COLO668 (cell line): Measurements from ENCODE around the gene CYBA.

Experiments
- DNase-seq: peaks from one replicate; lab custom pipeline; 2025; ENCODE audit not compliant: unreplicated experiment; lab: John Stamatoyannopoulos, UW

CYBA gene

GRCh38 chr16:88662843-88663606 is 12.2 kb upstream of the CYBA start, which contains the start of gene MVD:
MVD (minus strand) TSS chr16:88663091; CDS start chr16:88663080, 11 bp downstream.
- peak; percentile 97 for DNase-seq

- DNase-seq = no peak
These were observed 11.5 kb upstream of the CYBA start for GRCh38 chr16:88662222-88662842.

- no peak for DNase-seq
These were observed 10.6 kb upstream of the CYBA start for GRCh38 chr16:88661468-88661867.

- no peak for DNase-seq
These were observed 8.3 kb upstream of the CYBA start for GRCh38 chr16:88659160-88659559.

- no peak for DNase-seq
These were observed 7.9 kb upstream of the CYBA start for GRCh38 chr16:88658714-88659113.

GRCh38 chr16:88657371-88657770 is 6.5 kb upstream of the CYBA start:
- no peak for DNase-seq

GRCh38 chr16:88656291-88656980 is 5.6 kb upstream of the CYBA start:
- DNase-seq = no peak

GRCh38 chr16:88655733-88656281 is 5.0 kb upstream of the CYBA start:
- DNase-seq = peak; percentile 31

GRCh38 chr16:88655053-88655732 is 4.3 kb upstream of the CYBA start:
- DNase-seq = peak; percentile 50

GRCh38 chr16:88654363-88655052 is 3.7 kb upstream of the CYBA start:
- no peak for DNase-seq

GRCh38 chr16:88653596-88654362 is 2.9 kb upstream of the CYBA start:
- no peak for DNase-seq

- no peak for DNase-seq
These were observed 2.2 kb upstream of the CYBA start for GRCh38 chr16:88653101-88653500.

- DNase-seq = no peak
These were observed 1.9 kb upstream of the CYBA start for GRCh38 chr16:88652762-88653063.

- DNase-seq = no peak
These were observed 1.3 kb upstream of the CYBA start for GRCh38 chr16:88651989-88652761.

- peak; percentile 92 for DNase-seq
These were observed 579 bp upstream of the CYBA start for GRCh38 chr16:88651276-88651988.

GRCh38 chr16:88649924-88650748 is 717 bp downstream of the CYBA start:
- peak; percentile 71 for DNase-seq

- peak; percentile 94 for DNase-seq
These were observed 1.5 kb downstream of the CYBA start for GRCh38 chr16:88649195-88649923.
